Vagina (tissue), 2 donors: ENCODE measurements around the gene INTS15.

Experiments used
- CTCF ChIP-seq, 3 experiments: fragments of 450-650 bp in 2 of 3; fragments of 200-600 bp in 1 of 3; sonication (generic) in 1 of 3; IDR thresholded peaks; one replicate each; pipeline ENCODE4 v1.5.1; 2017 to 2019; ENCODE audit warnings: antibody characterized with exemption in 3 of 3, mild to moderate bottlenecking in 2 of 3, moderate library complexity in 2 of 3
- POLR2A ChIP-seq, 2 donors: fragments of 450-650 bp; IDR thresholded peaks; one replicate each; pipeline ENCODE4 v1.6.1; 2017; ENCODE audit warnings: antibody characterized with exemption in 2 of 2, mild to moderate bottlenecking in 2 of 2, moderate library complexity in 2 of 2
- POLR2AphosphoS5 ChIP-seq, 2 donors: sonication (generic); formaldehyde crosslinking; IDR thresholded peaks; one replicate each; pipeline ENCODE4 v1.9.0; 2017; ENCODE audit warnings: antibody characterized with exemption in 2 of 2, mild to moderate bottlenecking in 2 of 2, low read depth in 1 of 2; ENCODE audit not compliant: insufficient read depth in 1 of 2

- no peak for TF ChIP-seq CTCF (IDR thresholded peaks at IDR 0.05)
- no peak for TF ChIP-seq POLR2A (IDR thresholded peaks at IDR 0.05)
- no peak for TF ChIP-seq POLR2AphosphoS5 (IDR thresholded peaks at IDR 0.05; ENCODE audit: insufficient read depth in 1 of 2, low read depth in 1 of 2)
Observed at GRCh38 chr7:6565655-6566054, 24.2 kb upstream of the INTS15 start.
